Endothelial cell of umbilical vein (primary cell): ENCODE data around the gene SLFN11.

Experiments used
- CTCF ChIP-seq, 2 donors: IDR thresholded peaks; 1 replicate in 1 of 2; 2 replicates in 1 of 2; pipeline ENCODE4 v1.5.1; 2011; ENCODE audit warnings: low read length in 2 of 2, mild to moderate bottlenecking in 2 of 2, moderate library complexity in 2 of 2, control low read depth in 1 of 2, inconsistent platforms in 1 of 2, low read depth in 1 of 2; ENCODE audit not compliant: insufficient read depth in 1 of 2; ENCODE audit errors: extremely low read depth in 1 of 2
- EZH2 ChIP-seq: IDR thresholded peaks from 2 replicates; pipeline ENCODE4 v1.6.1; 2012; ENCODE audit warnings: borderline replicate concordance, low read depth, mild to moderate bottlenecking, moderate library complexity, low read length, inconsistent platforms; ENCODE audit not compliant: severe bottlenecking
- FOS ChIP-seq: IDR thresholded peaks from 2 replicates; pipeline ENCODE4 v1.6.1; 2011; ENCODE audit warnings: mild to moderate bottlenecking, low read length, moderate library complexity, borderline replicate concordance; ENCODE audit not compliant: insufficient read depth
- GATA2 ChIP-seq: IDR thresholded peaks from 2 replicates; pipeline ENCODE4 v1.7.0; 2011; ENCODE audit warnings: low read depth, mild to moderate bottlenecking, moderate library complexity, mixed read lengths, low read length; ENCODE audit not compliant: insufficient read length, insufficient read depth
- JUN ChIP-seq: IDR thresholded peaks from 2 replicates; pipeline ENCODE4 v1.6.1; 2011; ENCODE audit warnings: borderline replicate concordance, low read depth; ENCODE audit not compliant: insufficient read length, insufficient read depth
- POLR2A ChIP-seq: IDR thresholded peaks from 2 replicates; pipeline ENCODE4 v1.6.1; 2012; ENCODE audit warnings: low read depth, mild to moderate bottlenecking, control low read depth, low read length
- POLR2AphosphoS5 ChIP-seq: IDR thresholded peaks from 2 replicates; pipeline ENCODE4 v1.6.1; 2012; ENCODE audit warnings: low read depth, mild to moderate bottlenecking, control low read depth, low read length, moderate library complexity; ENCODE audit not compliant: insufficient read depth

GRCh38 chr17:35314415-35315216, 58.8 kb downstream of the SLFN11 start:
- TF ChIP-seq CTCF (IDR thresholded peaks at IDR 0.05; ENCODE audit: extremely low read depth in 1 of 2, insufficient read depth in 1 of 2, low read depth in 1 of 2, low read length in 2 of 2) (no peak), POLR2A (no peak), POLR2AphosphoS5 (no peak), GATA2 (no peak), EZH2 (no peak), FOS (no peak), JUN (no peak)
